HCT116 (cell line): ENCODE data around the gene TCERG1L. TPM values are rescaled to one million over a fixed set of nuclear protein-coding genes. Genes with fewer than 3 reads are reported as not detected.

Source experiments
- ATAC-seq: fragments of 200-7000 bp; cut with Tn5 transposase; 2 replicates; pipeline ENCODE4 v1.9.1; 2020; ENCODE audit warnings: mild to moderate bottlenecking, moderate library complexity
- BruUV-seq: library from RNA; stranded (reverse); fragments of 400-500 nt; replicated peaks from 2 replicates; lab custom pipeline; 2021; lab: Mats Ljungman, UMichigan
- CTCF ChIA-PET: fragments of 300-600 bp; sonication (Branson Sonifier 250); formaldehyde crosslinking; loops from one replicate; lab custom pipeline; 2021; ENCODE audit warnings: antibody characterized with exemption; lab: Charles Lee
- POLR2A ChIA-PET: fragments of 300-600, 350-600 bp; sonication (Branson Sonifier 250); formaldehyde crosslinking; loops from one replicate; lab custom pipeline; 2021; ENCODE audit warnings: antibody characterized with exemption; lab: Charles Lee
- RAD21 ChIA-PET, 2 experiments: fragments of 300-600 bp; sonication (Branson Sonifier 250); formaldehyde crosslinking; loops; one replicate each; lab custom pipeline; 2023; ENCODE audit warnings: low total read pairs in 2 of 2; ENCODE audit not compliant: uncharacterized antibody in 2 of 2, unreplicated experiment in 2 of 2, low non-redundant PET in 1 of 2; lab: Charles Lee
- DNase-seq: peaks from one replicate; pipeline ENCODE4 v3.0.0-alpha.2; 2010; ENCODE audit warnings: low read depth, low spot score
- H2AFZ ChIP-seq: fragments of 200-600 bp; shearing (Covaris generic), sonication (generic); 2 replicates; pipeline ENCODE4 v1.6.1; 2017; ENCODE audit warnings: low read depth, mixed run types, mixed read lengths, antibody characterized with exemption, low read length; ENCODE audit not compliant: poor library complexity, severe bottlenecking
- H3K27ac ChIP-seq: 2 replicates; pipeline ENCODE4 v1.5.1; 2012; ENCODE audit warnings: low read depth, low read length
- H3K27me3 ChIP-seq: fragments of 200-600 bp; sonication (generic); 2 replicates; pipeline ENCODE4 v1.6.1; 2016; ENCODE audit warnings: mixed run types, low read length, mixed read lengths; ENCODE audit not compliant: insufficient read depth
- H3K36me3 ChIP-seq, 2 experiments: fragments of 200-500 bp in 1 of 2; fragments of 200-600 bp in 1 of 2; sonication (Bioruptor generic) in 1 of 2; sonication (generic) in 1 of 2; 2 replicates each; pipeline versions ENCODE4 v1.5.1 to v1.6.1; 2014 to 2016; ENCODE audit warnings: low read length in 2 of 2, inconsistent platforms in 1 of 2, mixed read lengths in 1 of 2, mixed run types in 1 of 2; ENCODE audit not compliant: insufficient read depth in 2 of 2, control insufficient read depth in 1 of 2
- H3K4me1 ChIP-seq, 2 experiments: fragments of 200-600 bp in 1 of 2; sonication (generic) in 1 of 2; 2 replicates each; pipeline versions ENCODE4 v1.5.1 to v1.6.1; 2012 to 2017; ENCODE audit warnings: low read length in 2 of 2, inconsistent platforms in 1 of 2, mild to moderate bottlenecking in 1 of 2, mixed read lengths in 1 of 2, mixed run types in 1 of 2, moderate library complexity in 1 of 2; ENCODE audit not compliant: insufficient read depth in 2 of 2, control insufficient read depth in 1 of 2
- H3K4me2 ChIP-seq: fragments of 200-600 bp; sonication (generic); 2 replicates; pipeline ENCODE4 v1.6.1; 2017; ENCODE audit warnings: mixed run types, low read length, mixed read lengths
- H3K4me3 ChIP-seq, 2 experiments: fragments of 200-600 bp in 1 of 2; sonication (generic) in 1 of 2; replicated peaks in 1 of 2; 2 replicates each; pipeline ENCODE4 v1.5.1; 2011 to 2016; ENCODE audit warnings: low read length in 2 of 2, control low read depth in 1 of 2, low read depth in 1 of 2, mild to moderate bottlenecking in 1 of 2, mixed read lengths in 1 of 2, mixed run types in 1 of 2
- H3K79me2 ChIP-seq: fragments of 200-600 bp; sonication (generic); 2 replicates; pipeline ENCODE4 v1.6.1; 2017; ENCODE audit warnings: mild to moderate bottlenecking, mixed run types, low read length, moderate library complexity, mixed read lengths; ENCODE audit not compliant: insufficient read depth
- H3K9ac ChIP-seq: fragments of 200-600 bp; sonication (generic); 2 replicates; pipeline ENCODE4 v1.6.1; 2016; ENCODE audit warnings: low read length, mixed read lengths
- H3K9me2 ChIP-seq: fragments of 200-600 bp; sonication (generic), shearing (Covaris generic); 2 replicates; pipeline ENCODE4 v1.6.1; 2017; ENCODE audit warnings: mixed run types, mild to moderate bottlenecking, moderate library complexity; ENCODE audit not compliant: insufficient read depth
- H3K9me3 ChIP-seq, 2 experiments: fragments of 200-500 bp in 1 of 2; fragments of 200-600 bp in 1 of 2; sonication (Bioruptor generic) in 1 of 2; sonication (generic) in 1 of 2; 2 replicates each; pipeline ENCODE4 v1.6.1; 2014 to 2017; ENCODE audit warnings: low read length in 2 of 2, mixed read lengths in 2 of 2, inconsistent platforms in 1 of 2, low read depth in 1 of 2, mild to moderate bottlenecking in 1 of 2, mixed run types in 1 of 2, moderate library complexity in 1 of 2; ENCODE audit not compliant: control insufficient read depth in 1 of 2, insufficient read depth in 1 of 2
- H4K20me1 ChIP-seq: fragments of 200-600 bp; sonication (generic), shearing (Covaris generic); 2 replicates; pipeline ENCODE4 v1.6.1; 2017; ENCODE audit warnings: mixed run types, mild to moderate bottlenecking, moderate library complexity; ENCODE audit not compliant: insufficient read depth
- CBX3 ChIP-seq: IDR thresholded peaks from 2 replicates; pipeline ENCODE4 v1.6.1; 2012; ENCODE audit warnings: low read depth
- CEBPB ChIP-seq: IDR thresholded peaks from 2 replicates; pipeline ENCODE4 v1.6.1; 2012; ENCODE audit warnings: low read depth
- EGR1 ChIP-seq: IDR thresholded peaks from 2 replicates; pipeline ENCODE4 v1.6.1; 2012; ENCODE audit warnings: low read depth
- ELF1 ChIP-seq: IDR thresholded peaks from 2 replicates; pipeline ENCODE4 v1.6.1; 2012; ENCODE audit warnings: low read depth, borderline replicate concordance
- EZH2 ChIP-seq: fragments of 200-600 bp; sonication (generic); IDR thresholded peaks from 2 replicates; pipeline ENCODE4 v1.6.1; 2017; ENCODE audit warnings: antibody characterized with exemption, mixed run types
- RAD21 ChIP-seq: IDR thresholded peaks from 2 replicates; pipeline ENCODE4 v1.6.1; 2012; ENCODE audit warnings: low read depth, mild to moderate bottlenecking
- SIN3A ChIP-seq: IDR thresholded peaks from 2 replicates; pipeline ENCODE4 v1.6.1; 2012; ENCODE audit warnings: low read depth
- SP1 ChIP-seq: IDR thresholded peaks from 2 replicates; pipeline ENCODE4 v1.6.1; 2012; ENCODE audit warnings: low read depth
- SRF ChIP-seq: IDR thresholded peaks from 2 replicates; pipeline ENCODE4 v1.6.1; 2012; ENCODE audit warnings: low read depth
- YY1 ChIP-seq: IDR thresholded peaks from 2 replicates; pipeline ENCODE4 v1.6.1; 2011; ENCODE audit warnings: low read length, low read depth, moderate library complexity, mild to moderate bottlenecking; ENCODE audit not compliant: insufficient replicate concordance; ENCODE audit errors: extremely low read depth
- ZFX ChIP-seq: fragments of 450-650 bp; IDR thresholded peaks from 2 replicates; pipeline ENCODE4 v1.6.1; 2017
- ZNF274 ChIP-seq: fragments of 200-500 bp; sonication (Bioruptor generic); IDR thresholded peaks from 2 replicates; pipeline ENCODE4 v1.6.1; 2014; ENCODE audit warnings: mild to moderate bottlenecking, low read depth, low read length, inconsistent platforms
- intact Hi-C: fragments of 100-400 bp; cut with micrococcal nuclease; formaldehyde crosslinking; loops from 2 replicates; pipeline ENCODE4 v1.10.0; 2022
- total RNA-seq: library from RNA; stranded (reverse); gene quantifications from one replicate; pipeline ENCODE4 v1.2.1, GENCODE V29; 2021; ENCODE audit not compliant: unreplicated experiment
- TF ChIP-seq, protein P1 (sequence below): IDR thresholded peaks from 2 replicates; pipeline ENCODE4 v1.6.1; 2012
- TF ChIP-seq, protein P2 (sequence below), 3 experiments: fragments of 200-600 bp in 1 of 3; sonication (generic) in 1 of 3; IDR thresholded peaks in 2 of 3; conservative IDR thresholded peaks in 1 of 3; 2 replicates each; pipeline ENCODE4 v1.5.1; 2012 to 2017; ENCODE audit warnings: low read depth in 2 of 3, low read length in 2 of 3, antibody characterized with exemption in 1 of 3, borderline replicate concordance in 1 of 3, control low read depth in 1 of 3, mild to moderate bottlenecking in 1 of 3, mixed read lengths in 1 of 3, mixed run types in 1 of 3, moderate library complexity in 1 of 3; ENCODE audit not compliant: insufficient read depth in 1 of 3
- TF ChIP-seq, protein P3 (sequence below): IDR thresholded peaks from 2 replicates; pipeline ENCODE4 v1.6.1; 2011; ENCODE audit warnings: mild to moderate bottlenecking, low read length, moderate library complexity; ENCODE audit not compliant: insufficient replicate concordance; ENCODE audit errors: extremely low read depth

The TCERG1L gene
- total RNA-seq, 1 experiment from 2014 or later: not detected

DNA sequence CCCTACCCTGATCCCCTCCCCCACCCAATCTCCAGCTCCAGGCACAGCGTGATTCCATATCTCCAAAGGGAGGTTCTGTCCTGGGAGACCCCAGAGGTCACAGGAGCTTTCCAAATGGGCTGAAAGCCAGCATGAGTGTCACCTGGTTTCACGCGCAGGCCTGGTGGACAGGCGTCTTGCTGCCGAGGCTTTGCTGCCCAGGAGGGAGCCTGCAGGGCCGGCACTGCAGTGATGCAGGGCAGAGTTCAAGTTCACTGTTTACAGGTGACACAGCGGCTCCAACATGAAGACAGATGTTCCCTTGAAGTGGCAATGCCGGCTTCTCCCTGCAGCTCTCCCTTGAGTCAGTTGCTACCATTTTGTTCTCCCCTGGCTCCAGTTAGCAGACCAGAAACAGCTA is 104.3 kb downstream of the TCERG1L start:
- Histone ChIP-seq H4K20me1 (no peaks in the 10 kb centered on the region), H3K4me1 (no peaks in the 10 kb centered on the region), H2AFZ (no peak overlapping the region), H3K36me3 (no peaks in the 10 kb centered on the region), H3K4me2 (no peak overlapping the region), H3K9me2 (no peaks in the 10 kb centered on the region), H3K9me3 (no peaks in the 10 kb centered on the region), H3K79me2 (no peaks in the 10 kb centered on the region), H3K27me3 (no peaks in the 10 kb centered on the region), H3K4me3 (no peak overlapping the region), H3K27ac (no peak overlapping the region), H3K9ac (no peak overlapping the region)
- TF ChIP-seq CEBPB (no peak), ZNF274 (no peak), SIN3A (no peak), SRF (no peak), ZFX (no peak), RAD21 (no peak), YY1 (no peak), CBX3 (no peak), EGR1 (no peak), EZH2 (no peak), ELF1 (no peak), SP1 (no peak)
- TF ChIP-seq, protein P1, sequence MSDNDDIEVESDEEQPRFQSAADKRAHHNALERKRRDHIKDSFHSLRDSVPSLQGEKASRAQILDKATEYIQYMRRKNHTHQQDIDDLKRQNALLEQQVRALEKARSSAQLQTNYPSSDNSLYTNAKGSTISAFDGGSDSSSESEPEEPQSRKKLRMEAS: no peak
- TF ChIP-seq, protein P2, sequence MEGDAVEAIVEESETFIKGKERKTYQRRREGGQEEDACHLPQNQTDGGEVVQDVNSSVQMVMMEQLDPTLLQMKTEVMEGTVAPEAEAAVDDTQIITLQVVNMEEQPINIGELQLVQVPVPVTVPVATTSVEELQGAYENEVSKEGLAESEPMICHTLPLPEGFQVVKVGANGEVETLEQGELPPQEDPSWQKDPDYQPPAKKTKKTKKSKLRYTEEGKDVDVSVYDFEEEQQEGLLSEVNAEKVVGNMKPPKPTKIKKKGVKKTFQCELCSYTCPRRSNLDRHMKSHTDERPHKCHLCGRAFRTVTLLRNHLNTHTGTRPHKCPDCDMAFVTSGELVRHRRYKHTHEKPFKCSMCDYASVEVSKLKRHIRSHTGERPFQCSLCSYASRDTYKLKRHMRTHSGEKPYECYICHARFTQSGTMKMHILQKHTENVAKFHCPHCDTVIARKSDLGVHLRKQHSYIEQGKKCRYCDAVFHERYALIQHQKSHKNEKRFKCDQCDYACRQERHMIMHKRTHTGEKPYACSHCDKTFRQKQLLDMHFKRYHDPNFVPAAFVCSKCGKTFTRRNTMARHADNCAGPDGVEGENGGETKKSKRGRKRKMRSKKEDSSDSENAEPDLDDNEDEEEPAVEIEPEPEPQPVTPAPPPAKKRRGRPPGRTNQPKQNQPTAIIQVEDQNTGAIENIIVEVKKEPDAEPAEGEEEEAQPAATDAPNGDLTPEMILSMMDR (IDR thresholded peaks at IDR 0.05 in 2 of 3, conservative IDR thresholded peaks at IDR 0.05 in 1 of 3; ENCODE audit: borderline replicate concordance in 1 of 3, insufficient read depth in 1 of 3, low read depth in 2 of 3, low read length in 2 of 3): no peak
- TF ChIP-seq, protein P3, sequence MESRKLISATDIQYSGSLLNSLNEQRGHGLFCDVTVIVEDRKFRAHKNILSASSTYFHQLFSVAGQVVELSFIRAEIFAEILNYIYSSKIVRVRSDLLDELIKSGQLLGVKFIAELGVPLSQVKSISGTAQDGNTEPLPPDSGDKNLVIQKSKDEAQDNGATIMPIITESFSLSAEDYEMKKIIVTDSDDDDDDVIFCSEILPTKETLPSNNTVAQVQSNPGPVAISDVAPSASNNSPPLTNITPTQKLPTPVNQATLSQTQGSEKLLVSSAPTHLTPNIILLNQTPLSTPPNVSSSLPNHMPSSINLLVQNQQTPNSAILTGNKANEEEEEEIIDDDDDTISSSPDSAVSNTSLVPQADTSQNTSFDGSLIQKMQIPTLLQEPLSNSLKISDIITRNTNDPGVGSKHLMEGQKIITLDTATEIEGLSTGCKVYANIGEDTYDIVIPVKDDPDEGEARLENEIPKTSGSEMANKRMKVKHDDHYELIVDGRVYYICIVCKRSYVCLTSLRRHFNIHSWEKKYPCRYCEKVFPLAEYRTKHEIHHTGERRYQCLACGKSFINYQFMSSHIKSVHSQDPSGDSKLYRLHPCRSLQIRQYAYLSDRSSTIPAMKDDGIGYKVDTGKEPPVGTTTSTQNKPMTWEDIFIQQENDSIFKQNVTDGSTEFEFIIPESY: no peak
- RAD21 ChIA-PET: no interaction called here
- BruUV-seq: no TSS peak
- no peak for DNase-seq
- no peak for ATAC-seq
- CTCF ChIA-PET: no interaction called here
- intact Hi-C loops: no loop called here
- POLR2A ChIA-PET: no interaction called here
